Erythroblast (primary cell): Measurements from ENCODE around the gene SNAP91.
A peak's percentile ranks its signal among the peaks of the same experiment; 100 is the strongest.
"Not testable (repeated sequence)": the region's sequence is repeated elsewhere in the genome, so short reads cannot be mapped to it uniquely, and the experiment has no call there.

Experiments
- DNase-seq, 2 experiments: peaks; one replicate each; lab custom pipeline; 2025; lab: John Stamatoyannopoulos, UW
- GATA1 ChIP-seq: IDR thresholded peaks from 2 replicates; pipeline ENCODE4 v1.6.1; 2011; ENCODE audit warnings: low read depth, mild to moderate bottlenecking, control low read depth, low read length, moderate library complexity
- POLR2A ChIP-seq: IDR thresholded peaks from 2 replicates; pipeline ENCODE4 v1.6.1; 2011; ENCODE audit warnings: mild to moderate bottlenecking, low read length

SNAP91 gene

GRCh38 chr6:83702077-83702476 is 6.8 kb downstream of the SNAP91 start:
- no peak for DNase-seq
- no peak for TF ChIP-seq GATA1
- no peak for TF ChIP-seq POLR2A

- DNase-seq: no peak
- no peak for TF ChIP-seq GATA1
- TF ChIP-seq POLR2A: no peak
These were observed 12.2 kb downstream of the SNAP91 start for GRCh38 chr6:83696674-83697073.

GRCh38 chr6:83685481-83685880 is 23.4 kb downstream of the SNAP91 start:
- DNase-seq: no peak
- TF ChIP-seq GATA1: no peak
- TF ChIP-seq POLR2A: no peak

- DNase-seq: no peak
- TF ChIP-seq GATA1: no peak
These were observed 31.1 kb downstream of the SNAP91 start for GRCh38 chr6:83677791-83678190.

GRCh38 chr6:83637953-83638352 is 70.9 kb downstream of the SNAP91 start:
- no peak for DNase-seq
- TF ChIP-seq GATA1: no peak
- no peak for TF ChIP-seq POLR2A

- no peak for TF ChIP-seq GATA1
- no peak for TF ChIP-seq POLR2A
These were observed 72.1 kb downstream of the SNAP91 start for GRCh38 chr6:83636800-83637199.

GRCh38 chr6:83633609-83634008 is 75.3 kb downstream of the SNAP91 start:
- TF ChIP-seq GATA1 (no peak), POLR2A (no peak)
- no peak for DNase-seq

More at GRCh38 chr6:83636800-83637199, 72.1 kb downstream of the SNAP91 start:
- no peak for DNase-seq

- TF ChIP-seq GATA1: no peak
- TF ChIP-seq POLR2A: no peak
- DNase-seq: no peak
These were observed 75.8 kb downstream of the SNAP91 start for GRCh38 chr6:83633149-83633548.

- not testable (repeated sequence) for DNase-seq
These were observed 79.0 kb downstream of the SNAP91 start for GRCh38 chr6:83629908-83630307.

GRCh38 chr6:83615025-83615999 is 93.6 kb downstream of the SNAP91 start:
- TF ChIP-seq POLR2A (no peak), GATA1 (no peak)
- peak; percentile 27 to 55 for DNase-seq

- DNase-seq: no peak
- TF ChIP-seq POLR2A (no peak), GATA1 (no peak)
These were observed 95.5 kb downstream of the SNAP91 start for GRCh38 chr6:83613378-83613777.

GRCh38 chr6:83609248-83609647 is 99.7 kb downstream of the SNAP91 start:
- DNase-seq: no peak
- TF ChIP-seq GATA1: no peak
- TF ChIP-seq POLR2A: no peak

GRCh38 chr6:83605517-83605916 is 103.4 kb downstream of the SNAP91 start:
- DNase-seq: no peak
- TF ChIP-seq POLR2A: no peak
- TF ChIP-seq GATA1: no peak

- no peak for TF ChIP-seq POLR2A
- TF ChIP-seq GATA1: no peak
- no peak for DNase-seq
These were observed 105.3 kb downstream of the SNAP91 start for GRCh38 chr6:83603551-83603950.

- DNase-seq: no peak
- TF ChIP-seq GATA1: no peak
These were observed 107.8 kb downstream of the SNAP91 start for GRCh38 chr6:83601119-83601518.
